A549 treated with AZD9567 at 1 μM for 4 hours (cell line): ENCODE measurements around the gene BAG5. TPM values are rescaled to one million over a fixed set of nuclear protein-coding genes. Genes with fewer than 3 reads are reported as not detected.

ENCODE experiments used
- total RNA-seq: library from RNA; stranded (reverse); fragments of 200-300 nt; extraction: Qiagen RNA extraction; gene quantifications from 5 replicates; pipeline ENCODE4 v1.2.3, GENCODE V29; 2022; ENCODE audit not compliant: insufficient read depth

Gene BAG5
- 22.2 to 25.1 TPM (median 24.0 TPM) in 5 replicates for total RNA-seq

GRCh38 chr14:103562429-103563225 lies at the start of gene BAG5, which contains the start of gene COA8:
Gene BAG5 (minus strand): TSS chr14:103562657. CDS start chr14:103561164, 1,493 bp downstream.
Gene COA8 (plus strand): TSS chr14:103562960. CDS start chr14:103563002, 42 bp downstream.

GRCh38 chr14:103528587-103529382 lies 33.7 kb downstream of the BAG5 start, which contains the start of gene TRMT61A:
Gene TRMT61A (plus strand): TSS chr14:103529196. CDS start chr14:103529979, 783 bp downstream.

GRCh38 chr14:103522649-103523574 lies 39.5 kb downstream of the BAG5 start, which contains the start of gene CKB:
Gene CKB (minus strand): TSS chr14:103522830. CDS start chr14:103522493, 337 bp downstream.

Other genes with a start within 250 kb of the BAG5 start
- 229 to 285 TPM (median 267 TPM) in 5 replicates for gene EIF5, start 228.4 kb downstream of the BAG5 start, total RNA-seq
- gene MARK3, start 177.2 kb downstream of the BAG5 start, total RNA-seq: 53.4 to 59.3 TPM (median 56.6 TPM) in 5 replicates
- gene CKB, start 39.8 kb downstream of the BAG5 start, total RNA-seq: 116 to 142 TPM (median 137 TPM) in 5 replicates
- gene TRMT61A, start 33.5 kb downstream of the BAG5 start, total RNA-seq: 15.2 to 31.2 TPM (median 28.0 TPM) in 5 replicates
- gene COA8, start 303 bp upstream of the BAG5 start, total RNA-seq: 54.4 to 57.0 TPM (median 55.5 TPM) in 5 replicates
- gene KLC1, start 66.6 kb upstream of the BAG5 start, total RNA-seq: 100 to 110 TPM (median 107 TPM) in 5 replicates
- 28.8 to 32.1 TPM (median 30.2 TPM) in 5 replicates for gene XRCC3, start 152.8 kb upstream of the BAG5 start, total RNA-seq
- 40.3 to 54.0 TPM (median 47.6 TPM) in 5 replicates for gene ZFYVE21, start 153.2 kb upstream of the BAG5 start, total RNA-seq